MM.1S (cell line): ENCODE results near the gene FOXRED2.

Source experiments
- DNase-seq: peaks from one replicate; pipeline ENCODE4 v3.0.0-alpha.2; 2015
- H2AFZ ChIP-seq: fragments of 300-600 bp; sonication (generic); 2 replicates; pipeline ENCODE4 v1.6.0; 2016; ENCODE audit warnings: antibody characterized with exemption, low read length
- H3F3A ChIP-seq: fragments of 300-600 bp; sonication (generic); 2 replicates; pipeline ENCODE4 v1.6.1; 2016; ENCODE audit warnings: mild to moderate bottlenecking, antibody characterized with exemption, low read length, moderate library complexity, mixed read lengths; ENCODE audit not compliant: insufficient read depth
- H3K27ac ChIP-seq: fragments of 300-600 bp; sonication (generic); 2 replicates; pipeline ENCODE4 v1.5.1; 2016; ENCODE audit warnings: mild to moderate bottlenecking, low read length
- H3K27me3 ChIP-seq: fragments of 300-600 bp; sonication (generic); replicated peaks from 2 replicates; pipeline ENCODE4 v1.6.0; 2016; ENCODE audit warnings: low read length; ENCODE audit not compliant: insufficient read depth
- H3K36me3 ChIP-seq: fragments of 300-600 bp; sonication (generic); replicated peaks from 2 replicates; pipeline ENCODE4 v1.6.1; 2016; ENCODE audit warnings: mild to moderate bottlenecking, low read length, mixed read lengths; ENCODE audit not compliant: insufficient read depth
- H3K4me1 ChIP-seq: fragments of 300-600 bp; sonication (generic); 2 replicates; pipeline ENCODE4 v1.6.1; 2016; ENCODE audit warnings: low read length, mixed read lengths
- H3K4me2 ChIP-seq: fragments of 300-600 bp; sonication (generic); 2 replicates; pipeline ENCODE4 v1.6.0; 2016; ENCODE audit warnings: low read depth, low read length
- H3K4me3 ChIP-seq: fragments of 300-600 bp; sonication (generic); 2 replicates; pipeline ENCODE4 v1.5.1; 2016; ENCODE audit warnings: low read length, mixed read lengths
- H3K79me2 ChIP-seq: fragments of 300-600 bp; sonication (generic); 2 replicates; pipeline ENCODE4 v1.6.1; 2016; ENCODE audit warnings: mixed run types, low read length, mixed read lengths
- H3K9ac ChIP-seq: fragments of 300-600 bp; sonication (generic); 2 replicates; pipeline ENCODE4 v1.6.1; 2016; ENCODE audit warnings: low read length, mixed read lengths
- H3K9me2 ChIP-seq: fragments of 300-600 bp; sonication (generic); replicated peaks from 2 replicates; pipeline ENCODE4 v1.6.1; 2016; ENCODE audit warnings: mild to moderate bottlenecking, low read length, mixed read lengths; ENCODE audit not compliant: insufficient read depth
- H3K9me3 ChIP-seq: fragments of 300-600 bp; sonication (generic); replicated peaks from 2 replicates; pipeline ENCODE4 v1.6.1; 2016; ENCODE audit warnings: mild to moderate bottlenecking, low read length, mixed read lengths; ENCODE audit not compliant: insufficient read depth
- H4K20me1 ChIP-seq: fragments of 300-600 bp; sonication (generic); 2 replicates; pipeline ENCODE4 v1.6.1; 2016; ENCODE audit warnings: mild to moderate bottlenecking, low read length, moderate library complexity, mixed read lengths; ENCODE audit not compliant: insufficient read depth
- EZH2 ChIP-seq: fragments of 300-600 bp; sonication (generic); optimal IDR thresholded peaks from 2 replicates; pipeline ENCODE3; 2017; ENCODE audit warnings: low read depth, mild to moderate bottlenecking, antibody characterized with exemption, low read length, mixed read lengths
- EZH2phosphoT487 ChIP-seq: fragments of 300-600 bp; sonication (generic); IDR thresholded peaks from 2 replicates; pipeline ENCODE4 v1.6.1; 2018; ENCODE audit warnings: antibody characterized with exemption, low read length
- TF ChIP-seq, protein P1 (sequence below): fragments of 300-600 bp; sonication (generic); IDR thresholded peaks from 2 replicates; pipeline ENCODE4 v1.5.1; 2016; ENCODE audit warnings: antibody characterized with exemption, low read length, mixed read lengths

The FOXRED2 gene

GRCh38 chr22:36478966-36479365 is 27.9 kb downstream of the FOXRED2 start:
- Histone ChIP-seq H3K36me3 (0 out of 2 replicates have a peak, but pooled peaks cover 2% of the 10 kb centered on the region), H2AFZ (no peak overlapping the region), H3K4me2 (no peak overlapping the region), H3K4me3 (no peak overlapping the region), H3K9ac (no peak overlapping the region), H3K27me3 (no peaks in the 10 kb centered on the region), H3K4me1 (peaks cover 8% of the 10 kb centered on the region; the same call in 1 of the 2 replicates), H3F3A (0 out of 2 replicates have a peak, but pooled peaks cover 3% of the 10 kb centered on the region), H3K79me2 (peaks cover 37% of the 10 kb centered on the region), H3K9me3 (no peaks in the 10 kb centered on the region), H3K27ac (no peak overlapping the region), H3K9me2 (no peaks in the 10 kb centered on the region), H4K20me1 (no peaks in the 10 kb centered on the region)
- DNase-seq, result no peak
- TF ChIP-seq EZH2phosphoT487 (no peak), EZH2 (no peak)
- TF ChIP-seq, protein P1, sequence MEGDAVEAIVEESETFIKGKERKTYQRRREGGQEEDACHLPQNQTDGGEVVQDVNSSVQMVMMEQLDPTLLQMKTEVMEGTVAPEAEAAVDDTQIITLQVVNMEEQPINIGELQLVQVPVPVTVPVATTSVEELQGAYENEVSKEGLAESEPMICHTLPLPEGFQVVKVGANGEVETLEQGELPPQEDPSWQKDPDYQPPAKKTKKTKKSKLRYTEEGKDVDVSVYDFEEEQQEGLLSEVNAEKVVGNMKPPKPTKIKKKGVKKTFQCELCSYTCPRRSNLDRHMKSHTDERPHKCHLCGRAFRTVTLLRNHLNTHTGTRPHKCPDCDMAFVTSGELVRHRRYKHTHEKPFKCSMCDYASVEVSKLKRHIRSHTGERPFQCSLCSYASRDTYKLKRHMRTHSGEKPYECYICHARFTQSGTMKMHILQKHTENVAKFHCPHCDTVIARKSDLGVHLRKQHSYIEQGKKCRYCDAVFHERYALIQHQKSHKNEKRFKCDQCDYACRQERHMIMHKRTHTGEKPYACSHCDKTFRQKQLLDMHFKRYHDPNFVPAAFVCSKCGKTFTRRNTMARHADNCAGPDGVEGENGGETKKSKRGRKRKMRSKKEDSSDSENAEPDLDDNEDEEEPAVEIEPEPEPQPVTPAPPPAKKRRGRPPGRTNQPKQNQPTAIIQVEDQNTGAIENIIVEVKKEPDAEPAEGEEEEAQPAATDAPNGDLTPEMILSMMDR, result no peak

- DNase-seq, result no peak
- no peaks in the 10 kb centered on the region for H3K9me3 ChIP-seq
- no peak overlapping the region for H3K4me3 ChIP-seq
- no peak overlapping the region for H3K27ac ChIP-seq
- H3K9ac ChIP-seq, result no peak overlapping the region
- H3K79me2 ChIP-seq, result peaks cover 28% of the 10 kb centered on the region
- H3K36me3 ChIP-seq, result 0 out of 2 replicates have a peak, but pooled peaks cover 2% of the 10 kb centered on the region
- H2AFZ ChIP-seq, result no peak overlapping the region
- H3F3A ChIP-seq, result 0 out of 2 replicates have a peak, but pooled peaks cover 4% of the 10 kb centered on the region
- H3K27me3 ChIP-seq, result no peaks in the 10 kb centered on the region
- H3K4me1 ChIP-seq, result peaks cover 4% of the 10 kb centered on the region
- no peaks in the 10 kb centered on the region for H4K20me1 ChIP-seq
- no peak overlapping the region for H3K4me2 ChIP-seq
- no peaks in the 10 kb centered on the region for H3K9me2 ChIP-seq
- TF ChIP-seq, protein P1, result no peak
- TF ChIP-seq EZH2, result no peak
- TF ChIP-seq EZH2phosphoT487, result no peak
Measured at GRCh38 chr22:36475341-36475740, 31.5 kb downstream of the FOXRED2 start.

DNA sequence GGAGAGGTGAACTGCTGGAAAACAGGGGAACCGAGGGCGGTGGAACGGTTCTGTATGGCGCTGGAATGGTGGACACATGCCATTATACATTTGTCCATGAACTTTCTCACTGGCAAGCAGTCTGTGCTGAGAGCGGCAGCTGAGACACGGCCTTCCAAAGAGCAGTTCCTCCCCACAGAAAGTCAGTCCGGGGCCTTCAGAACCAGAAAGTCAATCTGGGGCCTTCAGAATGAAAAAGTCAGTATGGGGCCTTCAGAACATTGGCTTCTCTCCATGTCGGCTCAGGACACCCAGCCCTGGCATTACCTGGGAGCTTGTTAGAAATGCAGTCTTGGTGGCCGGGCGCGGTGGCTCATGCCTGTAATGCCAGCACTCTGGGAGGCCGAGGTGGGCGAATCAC is 34.2 kb downstream of the FOXRED2 start:
- Histone ChIP-seq H3K27me3 (no peaks in the 10 kb centered on the region), H3K79me2 (peaks cover 18% of the 10 kb centered on the region), H3K4me2 (no peak overlapping the region), H3K9me2 (no peaks in the 10 kb centered on the region), H3K27ac (no peak overlapping the region), H3F3A (0 out of 2 replicates have a peak, but pooled peaks cover 4% of the 10 kb centered on the region), H3K9me3 (no peaks in the 10 kb centered on the region), H3K4me3 (no peak overlapping the region), H3K36me3 (0 out of 2 replicates have a peak, but pooled peaks cover 2% of the 10 kb centered on the region), H3K4me1 (peaks cover 20% of the 10 kb centered on the region), H4K20me1 (no peaks in the 10 kb centered on the region), H3K9ac (no peak overlapping the region), H2AFZ (no peak overlapping the region)
- no peak for DNase-seq
- no peak for TF ChIP-seq EZH2phosphoT487
- no peak for TF ChIP-seq EZH2
- TF ChIP-seq, protein P1, result no peak
